RKO (cell line): ENCODE data around the gene MORN1.

ENCODE experiments used
- DNase-seq: peaks from one replicate; pipeline ENCODE4 v3.0.0-alpha.2; 2016; ENCODE audit warnings: low spot score

The MORN1 gene

GRCh38 chr1:2289607-2290006 is 101.7 kb downstream of the MORN1 start:
- DNase-seq: no peak

DNA sequence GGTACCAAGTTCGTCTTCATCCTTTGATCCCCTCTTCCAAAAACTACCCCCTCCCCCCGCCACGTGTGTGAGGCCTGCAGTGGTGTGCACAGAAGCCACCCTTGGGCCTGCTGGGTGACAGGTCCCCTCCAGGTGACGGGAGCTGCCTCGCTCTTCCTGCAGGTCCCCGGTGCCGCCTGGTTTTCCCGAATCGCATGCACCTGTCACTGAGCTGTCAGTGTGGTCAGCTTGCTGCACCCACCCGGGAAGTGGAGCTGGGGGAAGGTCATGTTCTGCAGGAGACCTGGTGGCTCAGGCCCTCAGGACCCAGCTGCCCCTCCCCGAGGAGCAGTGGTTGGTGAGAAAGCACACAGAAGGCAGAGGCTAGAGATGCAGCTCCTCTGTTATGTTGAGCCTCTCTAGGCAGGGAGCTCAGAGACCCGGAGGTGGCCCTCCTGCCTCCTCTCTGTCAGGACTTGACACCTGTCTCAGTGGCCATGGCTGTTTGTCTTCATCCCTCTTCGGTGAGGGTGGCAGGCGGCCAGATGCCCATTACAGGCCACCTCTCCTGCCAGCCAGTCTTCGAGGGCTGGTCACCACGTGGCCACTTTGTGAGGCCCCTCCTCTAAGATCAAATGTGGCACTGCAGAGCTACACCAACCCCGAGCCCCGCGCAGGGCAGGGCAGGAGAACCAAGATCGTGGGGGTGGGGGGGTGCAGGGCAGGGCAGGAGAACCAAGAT is 102.4 kb downstream of the MORN1 start:
- no peak for DNase-seq

DNA sequence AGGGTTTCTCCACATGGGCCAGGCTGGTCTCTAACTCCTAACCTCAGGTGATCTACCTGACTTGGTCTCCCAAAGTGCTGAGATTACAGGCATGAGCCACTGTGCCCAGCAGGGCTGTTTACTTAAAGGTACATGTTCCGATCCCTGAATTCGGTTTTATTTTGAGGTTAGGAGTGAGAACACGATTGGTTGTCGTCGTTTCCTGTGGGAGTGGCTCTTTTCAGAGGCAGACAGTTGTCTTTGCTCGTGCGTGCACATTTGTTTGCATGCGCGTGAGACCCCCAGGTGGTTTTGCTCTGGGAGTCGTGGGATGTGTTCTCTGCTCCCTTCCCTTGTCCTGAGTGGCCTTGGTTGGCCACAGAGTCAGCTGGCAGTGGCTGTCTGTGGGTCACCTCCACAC is 103.0 kb downstream of the MORN1 start:
- DNase-seq: no peak

DNA sequence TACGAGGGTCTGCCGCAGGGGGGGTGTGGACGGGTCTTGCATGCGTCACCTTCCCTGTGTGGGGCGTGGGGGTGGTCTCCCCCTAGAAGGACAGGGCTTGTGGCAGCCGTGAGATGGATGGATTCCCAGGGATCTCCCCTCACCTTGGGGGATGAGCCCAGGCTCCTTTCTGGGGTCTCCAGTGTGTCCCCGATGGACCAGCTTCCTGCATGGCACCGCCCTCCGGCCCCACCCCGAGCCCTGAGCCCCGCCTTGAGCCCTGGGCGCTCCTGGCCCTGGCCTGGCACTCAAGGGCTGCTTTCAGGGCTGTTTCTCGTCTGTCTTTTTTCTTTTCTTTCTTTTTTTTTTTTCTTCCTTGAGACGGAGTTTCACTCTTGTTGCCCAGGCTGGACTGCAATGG is 103.7 kb downstream of the MORN1 start:
- no peak for DNase-seq

GRCh38 chr1:2286923-2287322 is 104.4 kb downstream of the MORN1 start:
- no peak for DNase-seq

DNA sequence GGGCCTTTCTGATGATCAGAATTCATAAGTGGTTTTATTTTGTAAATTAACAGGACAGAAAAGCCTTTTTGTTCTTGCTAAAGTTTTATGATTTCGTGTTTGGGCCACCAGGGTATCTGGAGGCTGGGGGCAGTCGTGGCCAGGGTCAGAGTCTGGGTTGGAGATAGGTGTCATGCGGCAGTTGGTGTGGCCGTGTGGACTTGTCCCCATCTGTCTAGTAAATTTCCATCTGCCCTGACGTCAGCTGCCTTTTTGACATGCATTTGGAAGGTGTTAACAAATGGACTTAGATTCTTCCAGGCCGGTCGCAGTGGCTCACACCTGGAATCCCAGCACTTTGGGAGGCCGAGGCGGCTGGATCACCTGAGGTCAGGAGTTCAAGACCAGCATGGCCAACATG is 106.4 kb downstream of the MORN1 start:
- no peak for DNase-seq

- no peak for DNase-seq
Observed at GRCh38 chr1:2283991-2284895, 107.1 kb downstream of the MORN1 start.

- no peak for DNase-seq
Observed at GRCh38 chr1:2283371-2283990, 107.9 kb downstream of the MORN1 start.

DNA sequence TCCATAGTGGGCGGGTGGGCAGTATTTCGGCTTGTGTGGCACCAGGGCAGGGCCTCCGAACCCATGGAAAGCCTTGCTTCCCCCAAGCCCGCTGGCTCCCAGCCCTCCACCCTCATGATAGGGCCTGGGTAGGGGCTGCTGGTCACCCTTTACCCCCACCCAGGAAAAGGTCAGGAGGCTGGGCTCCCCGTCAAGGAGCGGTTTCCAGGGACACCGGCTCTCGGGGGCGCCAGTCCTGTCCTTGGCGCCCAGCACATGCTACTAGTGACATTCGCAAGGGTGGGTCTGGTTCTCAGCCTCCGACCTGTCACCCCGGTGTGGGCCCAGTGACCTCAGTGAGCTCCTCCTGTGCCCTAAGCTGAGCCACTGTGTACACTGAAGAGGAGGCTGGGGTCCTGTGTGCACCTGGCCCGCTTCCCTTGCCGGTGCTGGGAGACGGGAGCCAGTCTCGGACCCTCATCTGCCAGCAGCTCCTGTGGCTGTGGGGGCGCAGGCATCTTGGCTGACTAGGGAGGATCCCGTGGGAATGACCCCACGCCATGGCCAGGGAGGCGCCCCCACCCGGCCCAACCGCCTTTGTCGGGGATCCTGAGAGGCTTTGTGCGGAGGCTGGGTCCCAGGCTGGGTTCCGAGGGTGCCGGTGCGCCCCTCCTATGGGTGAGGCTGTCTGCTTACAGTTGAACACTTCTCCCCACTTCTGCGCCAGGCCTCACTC is 108.6 kb downstream of the MORN1 start:
- DNase-seq: no peak

- DNase-seq: no peak
Observed at GRCh38 chr1:2279817-2280216, 111.5 kb downstream of the MORN1 start.

DNA sequence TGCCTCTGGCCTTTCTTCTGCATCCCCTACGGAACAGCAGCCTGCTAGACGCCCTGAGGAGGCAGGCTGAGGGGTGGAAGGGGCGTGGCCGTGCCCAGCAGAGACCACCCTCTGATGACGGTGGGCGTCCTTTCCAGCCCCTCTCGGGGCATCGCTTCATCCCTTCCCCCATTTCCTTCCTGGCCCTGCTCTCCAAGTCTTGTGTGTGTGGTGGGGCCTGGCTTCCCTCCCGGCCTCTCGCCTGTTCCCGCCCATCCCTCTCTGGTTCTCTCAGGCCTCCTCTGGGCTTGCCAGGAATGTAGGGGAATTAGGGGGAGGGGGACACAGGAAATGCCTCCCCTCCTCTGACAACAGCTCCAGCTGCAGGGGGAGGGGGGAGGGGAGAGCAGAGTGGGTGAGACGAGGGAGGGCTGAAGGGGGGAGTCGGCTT is 112.1 kb downstream of the MORN1 start:
- DNase-seq: no peak

DNA sequence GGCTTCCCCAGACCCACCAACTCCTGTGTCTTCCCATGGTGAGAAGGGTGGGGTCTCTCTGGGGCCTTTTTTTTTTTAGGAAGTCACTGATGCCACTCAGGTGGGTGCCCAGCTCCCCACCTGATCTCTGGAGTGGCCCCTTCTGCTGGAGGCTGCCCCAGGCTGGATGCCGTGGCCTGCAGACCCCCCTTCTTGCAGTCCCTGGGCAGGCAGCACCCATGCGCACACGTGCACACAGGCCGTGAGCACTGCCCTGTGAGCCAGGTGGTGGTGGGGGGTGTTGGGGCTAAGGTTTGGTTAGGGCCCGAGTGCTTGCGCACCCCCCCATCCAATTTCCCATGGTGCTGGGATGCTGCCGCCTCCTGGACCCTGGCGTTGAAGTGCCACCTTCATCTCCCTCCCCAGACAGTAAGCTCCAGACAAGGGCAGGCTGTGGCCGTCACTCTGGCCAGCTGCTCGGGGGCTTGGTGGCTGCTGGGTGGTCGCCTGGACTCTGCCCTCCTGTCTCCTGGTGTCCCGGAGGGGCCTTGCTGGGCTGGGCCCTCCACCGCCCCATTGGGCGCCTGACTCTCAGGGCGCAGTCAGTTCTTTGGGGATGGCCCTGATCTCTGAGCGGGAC is 112.7 kb downstream of the MORN1 start:
- DNase-seq: no peak

GRCh38 chr1:2277741-2278488 is 113.4 kb downstream of the MORN1 start:
- DNase-seq: no peak

- DNase-seq: no peak
Observed at GRCh38 chr1:2276803-2277580, 114.4 kb downstream of the MORN1 start.

- DNase-seq: no peak
Observed at GRCh38 chr1:2275796-2276536, 115.4 kb downstream of the MORN1 start.

- DNase-seq: no peak
Observed at GRCh38 chr1:2274929-2275475, 116.4 kb downstream of the MORN1 start.

GRCh38 chr1:2274231-2274928 is 117.0 kb downstream of the MORN1 start:
- no peak for DNase-seq

DNA sequence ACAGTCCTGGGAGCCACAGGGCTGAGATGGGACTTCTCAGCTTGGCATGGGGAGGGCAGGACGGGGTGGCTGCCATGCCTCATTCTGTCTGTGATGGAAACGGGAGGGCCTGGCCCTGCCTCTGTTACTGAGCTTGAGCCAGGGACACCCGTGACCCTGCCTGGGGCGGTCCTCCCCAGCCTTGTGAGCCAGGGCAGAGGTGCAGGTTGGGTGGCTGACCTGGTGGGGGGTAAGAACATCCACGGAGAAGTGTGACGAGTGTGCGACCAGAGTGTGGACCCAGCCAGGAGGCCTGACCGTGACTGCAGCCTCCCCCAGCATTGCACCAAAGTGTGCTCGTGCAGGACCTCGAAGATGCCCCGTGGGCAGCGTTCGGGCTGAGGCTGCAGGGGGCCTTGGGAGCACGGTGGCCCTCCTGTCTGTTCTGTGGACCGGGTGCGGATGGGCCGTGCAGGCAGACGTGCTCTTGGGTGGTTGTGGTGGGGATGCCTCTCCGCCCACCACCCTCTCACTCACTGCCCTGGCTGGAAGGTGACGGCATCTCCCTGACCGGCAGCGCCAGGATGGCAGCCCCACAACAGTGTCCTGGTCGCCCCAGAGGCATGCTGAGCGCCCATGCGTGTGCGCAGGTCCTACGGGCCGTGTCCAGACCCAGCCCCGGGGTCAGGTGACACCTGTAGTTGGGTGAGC is 117.8 kb downstream of the MORN1 start:
- no peak for DNase-seq
